Fibroblast of mammary gland (primary cell): ENCODE measurements around the gene KCNA10.

Source experiments
- DNase-seq: peaks from one replicate; pipeline ENCODE4 v3.0.0-alpha.2; 2010; ENCODE audit warnings: low read depth
- H3K4me3 ChIP-seq: 2 replicates; pipeline ENCODE4 v1.5.1; 2011; ENCODE audit warnings: low read depth, mild to moderate bottlenecking, low read length, moderate library complexity; ENCODE audit not compliant: control insufficient read depth
- CTCF ChIP-seq: conservative IDR thresholded peaks from 2 replicates; pipeline ENCODE4 v1.5.1; 2011; ENCODE audit warnings: low read depth, low read length, inconsistent platforms; ENCODE audit not compliant: control insufficient read depth, insufficient read depth

KCNA10 gene

DNA sequence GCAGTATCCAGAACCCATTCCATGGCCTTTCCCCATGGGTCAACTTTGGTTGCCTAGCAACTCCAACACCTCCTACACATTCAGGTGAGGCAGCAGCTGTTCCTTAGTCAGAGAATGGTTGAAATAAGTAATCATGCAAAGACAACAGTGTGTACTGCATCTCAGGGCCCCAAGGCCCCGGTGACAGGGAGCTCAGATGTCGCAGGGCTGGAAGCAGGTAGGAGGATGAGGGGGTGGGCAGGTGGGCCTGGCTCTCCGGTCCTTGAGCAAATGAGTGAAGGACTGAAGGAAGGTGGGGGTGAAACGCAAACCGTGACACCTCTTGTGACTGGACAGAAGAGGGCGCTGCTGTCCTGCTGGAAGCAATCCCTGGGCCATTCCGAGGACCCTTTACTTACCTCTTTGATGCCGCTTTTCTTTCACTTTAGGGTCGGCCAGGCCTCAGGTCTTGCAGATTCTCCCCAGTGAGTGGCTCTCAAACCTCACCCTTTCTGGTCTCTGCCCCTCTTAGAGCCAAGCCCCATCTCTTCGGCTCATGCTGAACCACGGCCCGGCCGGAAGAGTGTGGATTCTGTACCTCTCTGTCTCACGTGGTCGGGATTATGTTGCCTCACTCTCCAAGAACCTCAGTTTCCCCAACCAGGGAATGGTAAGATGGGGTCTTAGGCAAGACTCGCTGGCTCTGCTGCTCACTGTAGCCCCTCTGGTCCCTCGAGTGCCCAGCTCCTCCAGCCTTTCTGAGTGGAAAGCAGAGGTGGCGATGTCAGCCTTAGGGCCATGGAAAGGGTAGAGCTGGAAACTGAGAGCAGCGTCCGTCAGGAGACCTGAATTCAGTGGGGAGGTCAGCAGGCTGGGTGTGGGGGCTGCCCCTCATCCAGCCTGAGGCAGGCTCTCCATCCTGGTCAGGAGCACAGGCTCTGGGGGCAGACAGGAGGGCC is 5.6 kb upstream of the KCNA10 start:
- H3K4me3 ChIP-seq = no peak overlapping the region
- DNase-seq = peak; percentile 36
- peak; percentile 66 for TF ChIP-seq CTCF

- no peak for TF ChIP-seq CTCF
- peak; percentile 25 for DNase-seq
Measured at GRCh38 chr1:110523011-110523410, 4.0 kb upstream of the KCNA10 start.

GRCh38 chr1:110522560-110522959 is 3.6 kb upstream of the KCNA10 start:
- no peak overlapping the region for H3K4me3 ChIP-seq
- no peak for TF ChIP-seq CTCF

More at GRCh38 chr1:110523011-110523410, 4.0 kb upstream of the KCNA10 start:
- H3K4me3 ChIP-seq = no peak overlapping the region

GRCh38 chr1:110520827-110521226 is 1.9 kb upstream of the KCNA10 start:
- H3K4me3 ChIP-seq = no peak overlapping the region
- TF ChIP-seq CTCF = no peak
- no peak for DNase-seq

More at GRCh38 chr1:110522560-110522959, 3.6 kb upstream of the KCNA10 start:
- no peak for DNase-seq

GRCh38 chr1:110515891-110516290 is 3.1 kb downstream of the KCNA10 start:
- peak; percentile 34 for DNase-seq
- no peak for TF ChIP-seq CTCF
- H3K4me3 ChIP-seq = no peak overlapping the region

GRCh38 chr1:110515041-110515440 is 3.9 kb downstream of the KCNA10 start:
- H3K4me3 ChIP-seq = no peak overlapping the region
- no peak for DNase-seq
- TF ChIP-seq CTCF = no peak
